Measurements from ENCODE around the gene BAZ2A. TPM values are rescaled to one million over a fixed set of nuclear protein-coding genes. Genes with fewer than 3 reads are reported as not detected.

The BAZ2A gene
- 48.0 and 58.9 TPM in 2 replicates for total RNA-seq

GRCh38 chr12:56630180-56630632 lies at the start of gene BAZ2A:
Gene BAZ2A, minus strand, starts transcription at chr12:56630326. Its CDS starts 12,796 bp downstream, at chr12:56617530.

GRCh38 chr12:56645717-56646446 lies 15.8 kb upstream of the BAZ2A start, which contains the start of gene ATP5F1B:
Gene ATP5F1B, minus strand, starts transcription at chr12:56645984. Its CDS starts 21 bp downstream, at chr12:56645963.

Small RNAs within 50 kb of the gene (small RNA-seq; reads per million reads assigned to genes)
- not detected for gene RN7SL809P
- gene RNU6-343P, result not detected
- 3,646 reads per million, percentile 100 among the genes with 10 or more reads in this experiment for gene SNORD59A

Other genes starting within 250 kb of the BAZ2A start
- gene TIMELESS, start 180.9 kb downstream of the BAZ2A start, total RNA-seq, result 5.9 and 10.2 TPM in 2 replicates
- not detected in 2 replicates for gene MIP, start 175.7 kb downstream of the BAZ2A start, total RNA-seq
- 1.8 and 2.4 TPM in 2 replicates for gene SPRYD4, start 161.7 kb downstream of the BAZ2A start, total RNA-seq
- gene GLS2, start 142.2 kb downstream of the BAZ2A start, total RNA-seq, result under 0.01 TPM in 1 of 2 replicates, not detected in the other
- 20.4 and 34.3 TPM in 2 replicates for gene RBMS2, start 108.5 kb downstream of the BAZ2A start, total RNA-seq
- gene ATP5F1B, start 15.7 kb upstream of the BAZ2A start, total RNA-seq, result 303 and 479 TPM in 2 replicates
- 58.5 and 72.6 TPM in 2 replicates for gene PTGES3, start 58.0 kb upstream of the BAZ2A start, total RNA-seq
- gene NACA, start 95.0 kb upstream of the BAZ2A start, total RNA-seq, result 677 and 833 TPM in 2 replicates
- 8.1 and 8.2 TPM in 2 replicates for gene PRIM1, start 122.0 kb upstream of the BAZ2A start, total RNA-seq
- 0.76 and 1.2 TPM in 2 replicates for gene HSD17B6, start 133.0 kb upstream of the BAZ2A start, total RNA-seq

All from placental epithelial cell (primary cell).